K562 (cell line): ENCODE measurements around the gene LRP4. TPM values are rescaled to one million over a fixed set of nuclear protein-coding genes. Genes with fewer than 3 reads are reported as not detected.
A peak's percentile ranks its signal among the peaks of the same experiment; 100 is the strongest.

Source experiments
- CREM ChIP-seq: IDR thresholded peaks from 2 replicates; pipeline ENCODE4 v1.6.1; 2014; ENCODE audit warnings: antibody characterized with exemption, low read depth
- GTF2E2 ChIP-seq: fragments of 200-800 bp; sonication (Bioruptor generic); IDR thresholded peaks from 2 replicates; pipeline ENCODE4 v1.6.1; 2016; ENCODE audit warnings: missing genetic modification characterization, missing compliant biosample characterization
- HSF4 ChIP-seq: fragments of 250-450 bp; sonication (Bioruptor Pico); IDR thresholded peaks from 2 replicates; pipeline ENCODE4 v2.1.2; 2022; ENCODE audit warnings: mild to moderate bottlenecking, moderate library complexity, borderline replicate concordance
- ILK ChIP-seq: fragments of 450-650 bp; IDR thresholded peaks from 2 replicates; pipeline ENCODE4 v1.6.1; 2016; ENCODE audit warnings: missing genetic modification characterization, low read depth, mild to moderate bottlenecking, missing compliant biosample characterization, moderate library complexity, borderline replicate concordance
- JUNB ChIP-seq: fragments of 450-650 bp; formaldehyde crosslinking; conservative IDR thresholded peaks from 2 replicates; pipeline ENCODE4 v1.4.0; 2020; ENCODE audit warnings: mild to moderate bottlenecking
- MCM7 ChIP-seq, 2 experiments: fragments of 450-650 bp; IDR thresholded peaks; 2 replicates each; pipeline ENCODE4 v1.6.1; 2016 to 2018
- MIER1 ChIP-seq: fragments of 450-650 bp; IDR thresholded peaks from 2 replicates; pipeline ENCODE4 v1.6.1; 2016; ENCODE audit warnings: antibody characterized with exemption, mild to moderate bottlenecking, low read depth
- SP2 ChIP-seq: IDR thresholded peaks from 2 replicates; pipeline ENCODE4 v1.6.1; 2011; ENCODE audit warnings: mild to moderate bottlenecking, low read depth, low read length, moderate library complexity; ENCODE audit not compliant: poor library complexity, severe bottlenecking; ENCODE audit errors: extremely low read depth
- ZNF347 ChIP-seq: fragments of 450-650 bp; formaldehyde crosslinking; IDR thresholded peaks from 2 replicates; pipeline ENCODE4 v1.4.0; 2020; ENCODE audit warnings: low read depth, mild to moderate bottlenecking, moderate library complexity
- ZNF445 ChIP-seq: fragments of 250-450 bp; sonication (Bioruptor Pico); IDR thresholded peaks from 2 replicates; pipeline ENCODE4 v1.4.0; 2020; ENCODE audit warnings: low read depth, mild to moderate bottlenecking, moderate library complexity
- ZNF589 ChIP-seq: fragments of 200-800 bp; sonication (Bioruptor generic); IDR thresholded peaks from 2 replicates; pipeline ENCODE4 v1.6.1; 2016; ENCODE audit warnings: low read depth, missing genetic modification characterization, missing compliant biosample characterization
- polyA plus RNA-seq, 8 experiments: library from polyadenylated mRNA; depleted of rRNA in 4 of 8; stranded (reverse) in 5 of 8; unstranded in 3 of 8; fragments of >200 nt; fragmentation: Nextera tagmentation in 2 of 8; fragmentation: Illumina TruSeq in 1 of 8; extraction: Ambion mirVana in 2 of 8; extraction: Trizol in 1 of 8; gene quantifications; 2 replicates each; pipeline versions ENCODE4 v1.2.1 to v1.2.3, GENCODE V29; 2011 to 2014; ENCODE audit warnings: inconsistent platforms in 1 of 8, missing spikeins in 1 of 8
- total RNA-seq, 7 experiments: library from RNA; depleted of rRNA in 6 of 7; stranded (reverse); fragments of >200 nt in 6 of 7; fragmentation: Illumina TruSeq in 2 of 7; extraction: Trizol in 2 of 7; gene quantifications; 2 replicates each; pipeline versions ENCODE4 v1.2.1 to v1.2.3, GENCODE V29; 2011 to 2021; ENCODE audit warnings: low replicate concordance in 1 of 7
- TF ChIP-seq, protein P1 (sequence below): fragments of 250-450 bp; sonication (Bioruptor Pico); IDR thresholded peaks from 2 replicates; pipeline ENCODE4 v1.4.0; 2020; ENCODE audit warnings: mild to moderate bottlenecking, moderate library complexity
- TF ChIP-seq, protein P2 (sequence below), 2 experiments: fragments of 450-650 bp in 1 of 2; sonication (generic) in 1 of 2; formaldehyde crosslinking in 1 of 2; IDR thresholded peaks; 2 replicates each; pipeline versions ENCODE4 v1.7.1 to v1.9.0; 2016 to 2022; ENCODE audit warnings: inconsistent platforms in 1 of 2, mild to moderate bottlenecking in 1 of 2, missing genetic modification reagents in 1 of 2

LRP4 gene
- total and polyA plus RNA-seq, 9 of the 15 experiments (the other 6 are each of a cell fraction or from before 2014, with no cell fraction given) = 0.04 to 0.54 (median 0.10) TPM

DNA sequence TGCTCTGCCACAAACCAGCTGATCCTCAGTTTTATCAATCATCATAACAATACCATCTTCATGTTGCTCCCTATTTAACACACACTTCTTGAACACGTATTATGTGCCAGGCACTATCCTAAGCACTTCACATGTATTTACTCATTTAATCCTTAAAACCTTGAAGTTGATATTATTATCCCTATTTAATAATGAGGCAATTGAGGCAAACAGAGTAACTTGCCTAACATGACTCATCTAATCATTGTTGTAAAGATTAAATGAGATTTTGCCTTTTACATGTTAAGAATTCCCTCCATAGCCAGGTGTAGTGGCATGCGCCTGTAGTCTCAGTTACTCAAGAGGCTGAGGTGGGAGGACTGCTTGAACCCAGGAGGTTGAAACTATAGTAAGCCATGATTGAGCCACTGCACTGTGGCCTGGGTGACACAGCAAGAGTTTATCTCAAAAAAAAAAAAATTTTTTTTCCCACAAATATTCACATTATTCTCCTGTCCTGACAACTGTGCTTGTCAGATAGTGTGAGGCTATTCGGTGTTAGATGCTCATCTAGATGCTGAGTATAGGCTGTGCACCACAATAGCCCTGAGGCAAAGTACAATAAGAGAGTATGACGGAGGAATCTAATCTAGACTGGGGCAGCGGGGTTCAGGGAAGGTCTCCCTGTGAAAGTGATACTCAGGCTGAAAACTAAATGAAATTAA is 85.7 kb downstream of the LRP4 start (continued):
- no peak for TF ChIP-seq HSF4 (CRISPR knock-in tag)
- TF ChIP-seq ZNF445 (CRISPR knock-in tag) = no peak
- TF ChIP-seq GTF2E2 = peak; percentile 25; the same call in 1 of the 2 replicates
- no peak for TF ChIP-seq ZNF589 (CRISPR knock-in tag)
- TF ChIP-seq MCM7 (IDR thresholded peaks at IDR 0.05) = no peak
- TF ChIP-seq, protein P1, sequence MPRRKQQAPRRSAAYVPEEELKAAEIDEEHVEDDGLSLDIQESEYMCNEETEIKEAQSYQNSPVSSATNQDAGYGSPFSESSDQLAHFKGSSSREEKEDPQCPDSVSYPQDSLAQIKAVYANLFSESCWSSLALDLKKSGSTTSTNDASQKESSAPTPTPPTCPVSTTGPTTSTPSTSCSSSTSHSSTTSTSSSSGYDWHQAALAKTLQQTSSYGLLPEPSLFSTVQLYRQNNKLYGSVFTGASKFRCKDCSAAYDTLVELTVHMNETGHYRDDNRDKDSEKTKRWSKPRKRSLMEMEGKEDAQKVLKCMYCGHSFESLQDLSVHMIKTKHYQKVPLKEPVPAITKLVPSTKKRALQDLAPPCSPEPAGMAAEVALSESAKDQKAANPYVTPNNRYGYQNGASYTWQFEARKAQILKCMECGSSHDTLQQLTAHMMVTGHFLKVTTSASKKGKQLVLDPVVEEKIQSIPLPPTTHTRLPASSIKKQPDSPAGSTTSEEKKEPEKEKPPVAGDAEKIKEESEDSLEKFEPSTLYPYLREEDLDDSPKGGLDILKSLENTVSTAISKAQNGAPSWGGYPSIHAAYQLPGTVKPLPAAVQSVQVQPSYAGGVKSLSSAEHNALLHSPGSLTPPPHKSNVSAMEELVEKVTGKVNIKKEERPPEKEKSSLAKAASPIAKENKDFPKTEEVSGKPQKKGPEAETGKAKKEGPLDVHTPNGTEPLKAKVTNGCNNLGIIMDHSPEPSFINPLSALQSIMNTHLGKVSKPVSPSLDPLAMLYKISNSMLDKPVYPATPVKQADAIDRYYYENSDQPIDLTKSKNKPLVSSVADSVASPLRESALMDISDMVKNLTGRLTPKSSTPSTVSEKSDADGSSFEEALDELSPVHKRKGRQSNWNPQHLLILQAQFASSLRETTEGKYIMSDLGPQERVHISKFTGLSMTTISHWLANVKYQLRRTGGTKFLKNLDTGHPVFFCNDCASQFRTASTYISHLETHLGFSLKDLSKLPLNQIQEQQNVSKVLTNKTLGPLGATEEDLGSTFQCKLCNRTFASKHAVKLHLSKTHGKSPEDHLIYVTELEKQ (CRISPR knock-in tag) = no peak
- TF ChIP-seq, protein P2, sequence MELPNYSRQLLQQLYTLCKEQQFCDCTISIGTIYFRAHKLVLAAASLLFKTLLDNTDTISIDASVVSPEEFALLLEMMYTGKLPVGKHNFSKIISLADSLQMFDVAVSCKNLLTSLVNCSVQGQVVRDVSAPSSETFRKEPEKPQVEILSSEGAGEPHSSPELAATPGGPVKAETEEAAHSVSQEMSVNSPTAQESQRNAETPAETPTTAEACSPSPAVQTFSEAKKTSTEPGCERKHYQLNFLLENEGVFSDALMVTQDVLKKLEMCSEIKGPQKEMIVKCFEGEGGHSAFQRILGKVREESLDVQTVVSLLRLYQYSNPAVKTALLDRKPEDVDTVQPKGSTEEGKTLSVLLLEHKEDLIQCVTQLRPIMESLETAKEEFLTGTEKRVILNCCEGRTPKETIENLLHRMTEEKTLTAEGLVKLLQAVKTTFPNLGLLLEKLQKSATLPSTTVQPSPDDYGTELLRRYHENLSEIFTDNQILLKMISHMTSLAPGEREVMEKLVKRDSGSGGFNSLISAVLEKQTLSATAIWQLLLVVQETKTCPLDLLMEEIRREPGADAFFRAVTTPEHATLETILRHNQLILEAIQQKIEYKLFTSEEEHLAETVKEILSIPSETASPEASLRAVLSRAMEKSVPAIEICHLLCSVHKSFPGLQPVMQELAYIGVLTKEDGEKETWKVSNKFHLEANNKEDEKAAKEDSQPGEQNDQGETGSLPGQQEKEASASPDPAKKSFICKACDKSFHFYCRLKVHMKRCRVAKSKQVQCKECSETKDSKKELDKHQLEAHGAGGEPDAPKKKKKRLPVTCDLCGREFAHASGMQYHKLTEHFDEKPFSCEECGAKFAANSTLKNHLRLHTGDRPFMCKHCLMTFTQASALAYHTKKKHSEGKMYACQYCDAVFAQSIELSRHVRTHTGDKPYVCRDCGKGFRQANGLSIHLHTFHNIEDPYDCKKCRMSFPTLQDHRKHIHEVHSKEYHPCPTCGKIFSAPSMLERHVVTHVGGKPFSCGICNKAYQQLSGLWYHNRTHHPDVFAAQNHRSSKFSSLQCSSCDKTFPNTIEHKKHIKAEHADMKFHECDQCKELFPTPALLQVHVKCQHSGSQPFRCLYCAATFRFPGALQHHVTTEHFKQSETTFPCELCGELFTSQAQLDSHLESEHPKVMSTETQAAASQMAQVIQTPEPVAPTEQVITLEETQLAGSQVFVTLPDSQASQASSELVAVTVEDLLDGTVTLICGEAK (IDR thresholded peaks at IDR 0.05) = no peak
- TF ChIP-seq, protein P2 (CRISPR knock-in tag; IDR thresholded peaks at IDR 0.05) = no peak
- TF ChIP-seq ZNF347 (CRISPR knock-in tag) = no peak
- TF ChIP-seq SP2 = no peak
- TF ChIP-seq ILK (tag) = no peak
- TF ChIP-seq JUNB (CRISPR knock-in tag) = no peak
- TF ChIP-seq MIER1 = no peak
- peak; percentile 47 for TF ChIP-seq CREM
